SK-N-SH (cell line): ENCODE data around the gene ABCA9. TPM values are rescaled to one million over a fixed set of nuclear protein-coding genes. Genes with fewer than 3 reads are reported as not detected.

Experiments used
- CTCF ChIA-PET: fragments of 300-600, 350-600 bp; formaldehyde crosslinking; extraction: SDS; loops from one replicate; lab custom pipeline; 2021; lab: Yijun Ruan, JAX
- POLR2A ChIA-PET: fragments of 350-600 bp; sonication (Branson Sonifier 250); formaldehyde crosslinking; extraction: SDS; loops from one replicate; lab custom pipeline; 2020; ENCODE audit warnings: antibody characterized with exemption, inconsistent platforms; lab: Yijun Ruan, JAX
- DNase-seq: peaks from one replicate; pipeline ENCODE4 v3.0.0; 2012
- H2AFZ ChIP-seq: fragments of 200-600 bp; sonication (generic); 2 replicates; pipeline ENCODE4 v1.8.1; 2016; ENCODE audit warnings: antibody characterized with exemption, mild to moderate bottlenecking, low read depth
- H3F3A ChIP-seq: fragments of 200-600 bp; sonication (generic); replicated peaks from 2 replicates; pipeline ENCODE3; 2016; ENCODE audit warnings: antibody characterized with exemption, mild to moderate bottlenecking; ENCODE audit not compliant: insufficient read depth
- H3K27ac ChIP-seq, 2 experiments: fragments of 200-500 bp in 1 of 2; fragments of 200-600 bp in 1 of 2; sonication (Bioruptor generic) in 1 of 2; sonication (generic), shearing (Covaris generic) in 1 of 2; 2 replicates each; pipeline versions ENCODE4 v1.5.1 to v1.6.1; 2014 to 2016; ENCODE audit warnings: low read depth in 2 of 2, inconsistent platforms in 1 of 2, low read length in 1 of 2, mild to moderate bottlenecking in 1 of 2, mixed read lengths in 1 of 2
- H3K27me3 ChIP-seq: fragments of 200-600 bp; sonication (generic), shearing (Covaris generic); 2 replicates; pipeline ENCODE4 v1.6.1; 2016; ENCODE audit warnings: mixed run types; ENCODE audit not compliant: insufficient read depth
- H3K36me3 ChIP-seq, 2 experiments: fragments of 200-500 bp in 1 of 2; fragments of 200-600 bp in 1 of 2; sonication (Bioruptor generic) in 1 of 2; sonication (generic) in 1 of 2; replicated peaks in 1 of 2; 2 replicates each; pipeline versions ENCODE3 to v1.5.1; 2014 to 2016; ENCODE audit warnings: low read length in 1 of 2, mild to moderate bottlenecking in 1 of 2; ENCODE audit not compliant: insufficient read depth in 2 of 2, control insufficient read depth in 1 of 2
- H3K4me1 ChIP-seq, 2 experiments: fragments of 200-500 bp in 1 of 2; fragments of 200-600 bp in 1 of 2; sonication (Bioruptor generic) in 1 of 2; sonication (generic), shearing (Covaris generic) in 1 of 2; 2 replicates each; pipeline versions ENCODE4 v1.5.1 to v1.6.1; 2014 to 2016; ENCODE audit warnings: low read depth in 1 of 2, low read length in 1 of 2, mixed run types in 1 of 2; ENCODE audit not compliant: insufficient read depth in 2 of 2, control insufficient read depth in 1 of 2
- H3K4me2 ChIP-seq: fragments of 200-600 bp; sonication (generic), shearing (Covaris generic); 2 replicates; pipeline ENCODE4 v1.6.1; 2017; ENCODE audit warnings: mixed run types
- H3K4me3 ChIP-seq, 2 experiments: fragments of 200-500 bp in 1 of 2; fragments of 200-600 bp in 1 of 2; sonication (Bioruptor generic) in 1 of 2; sonication (generic), shearing (Covaris generic) in 1 of 2; 2 replicates each; pipeline versions ENCODE4 v1.5.1 to v1.8.1; 2014 to 2016; ENCODE audit warnings: low read depth in 2 of 2, inconsistent platforms in 1 of 2, low read length in 1 of 2, mild to moderate bottlenecking in 1 of 2, mixed read lengths in 1 of 2, moderate library complexity in 1 of 2
- H3K79me2 ChIP-seq: fragments of 200-600 bp; sonication (generic); 2 replicates; pipeline ENCODE4 v1.8.1; 2017; ENCODE audit warnings: mild to moderate bottlenecking; ENCODE audit not compliant: insufficient read depth
- H3K9ac ChIP-seq: fragments of 200-600 bp; sonication (generic); 2 replicates; pipeline ENCODE4 v1.6.1; 2017; ENCODE audit warnings: mixed run types
- H3K9me2 ChIP-seq: fragments of 200-600 bp; sonication (generic); 2 replicates; pipeline ENCODE4 v1.6.1; 2017; ENCODE audit warnings: mixed run types
- H3K9me3 ChIP-seq: fragments of 200-600 bp; sonication (generic); 2 replicates; pipeline ENCODE4 v1.6.1; 2017; ENCODE audit warnings: mixed run types, mild to moderate bottlenecking, moderate library complexity
- H4K20me1 ChIP-seq: fragments of 200-600 bp; sonication (generic); 2 replicates; pipeline ENCODE4 v1.6.1; 2017; ENCODE audit warnings: mild to moderate bottlenecking, mixed run types; ENCODE audit not compliant: insufficient read depth
- CHD2 ChIP-seq: fragments of 150-350 bp; IDR thresholded peaks from 2 replicates; pipeline ENCODE4 v1.6.1; 2018; ENCODE audit warnings: low read length; ENCODE audit not compliant: partially characterized antibody
- EP300 ChIP-seq, 2 experiments: IDR thresholded peaks; 2 replicates each; pipeline versions ENCODE4 v1.4.0 to v1.6.1; 2012; ENCODE audit warnings: borderline replicate concordance in 1 of 2, low read depth in 1 of 2, low read length in 1 of 2
- NFIC ChIP-seq: IDR thresholded peaks from 2 replicates; pipeline ENCODE4 v1.4.0; 2012; ENCODE audit warnings: borderline replicate concordance
- RFX5 ChIP-seq: IDR thresholded peaks from 2 replicates; pipeline ENCODE4 v1.6.1; 2012; ENCODE audit warnings: mild to moderate bottlenecking, improper control_type of control experiment, low read length
- SIN3A ChIP-seq: IDR thresholded peaks from 2 replicates; pipeline ENCODE4 v1.6.1; 2012; ENCODE audit warnings: low read depth, mild to moderate bottlenecking, low read length, moderate library complexity, borderline replicate concordance
- SMC3 ChIP-seq: IDR thresholded peaks from 2 replicates; pipeline ENCODE4 v1.6.1; 2012; ENCODE audit warnings: low read depth, low read length, improper control_type of control experiment
- TAF1 ChIP-seq: IDR thresholded peaks from 2 replicates; pipeline ENCODE4 v1.6.1; 2012; ENCODE audit warnings: low read depth, mild to moderate bottlenecking, low read length, moderate library complexity, borderline replicate concordance
- YY1 ChIP-seq: IDR thresholded peaks from 2 replicates; pipeline ENCODE4 v1.4.0; 2012; ENCODE audit warnings: low read depth, mild to moderate bottlenecking
- WGBS: methylation state at CpG from one replicate; pipeline ENCODE4 v1.1.6; 2017; ENCODE audit warnings: low lambda C conversion rate; 5-methylcytosine and 5-hydroxymethylcytosine counted together
- polyA plus RNA-seq, 3 experiments: library from polyadenylated mRNA; depleted of rRNA; stranded (reverse); fragments of >200 nt; gene quantifications; 2 replicates each; pipeline ENCODE4 v1.2.3, GENCODE V29; 2012
- TF ChIP-seq, protein P1 (sequence below): IDR thresholded peaks from 2 replicates; pipeline ENCODE4 v1.4.0; 2012; ENCODE audit warnings: low read depth, borderline replicate concordance
- TF ChIP-seq, protein P2 (sequence below): IDR thresholded peaks from 2 replicates; pipeline ENCODE4 v1.6.1; 2012; ENCODE audit warnings: mild to moderate bottlenecking, low read depth, low read length, moderate library complexity

ABCA9 gene
- polyA plus RNA-seq, 1 of the 3 experiments (the other 2 are of a cell fraction) = 0.07 TPM

DNA sequence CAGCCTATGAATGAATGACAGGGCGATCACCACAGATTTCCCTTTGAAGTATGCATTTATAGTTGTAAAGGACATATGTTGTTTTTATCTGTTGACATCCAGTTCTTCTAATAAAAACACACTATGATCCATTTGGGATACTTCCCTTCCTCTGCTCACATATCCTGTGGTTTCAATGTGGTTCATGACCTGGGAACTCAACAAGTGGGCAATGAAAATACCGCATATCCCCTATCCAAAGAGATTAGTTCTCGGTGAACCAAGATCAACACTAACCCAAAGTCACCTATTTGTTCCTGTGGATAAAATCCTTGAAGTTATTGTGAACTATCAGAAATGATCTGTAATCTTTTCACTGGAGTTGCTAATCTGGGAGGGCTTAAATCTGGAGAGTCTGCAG, 121.5 kb downstream of the ABCA9 start:
- WGBS = 15% methylated on average over 3 of the region's 3 CpGs
- DNase-seq = no peak
- H3K9me3 ChIP-seq = no peaks in the 10 kb centered on the region
- H3K9ac ChIP-seq = no peak overlapping the region
- H3K4me1 ChIP-seq = no peaks in the 10 kb centered on the region
- H3F3A ChIP-seq = no peaks in the 10 kb centered on the region
- no peak overlapping the region for H3K4me3 ChIP-seq
- CTCF ChIA-PET = interaction anchor here (1.2 kb wide), 1 partner anchor 11 kb away, joined by 3 read pairs; no protein-coding TSS in a partner anchor
- no peaks in the 10 kb centered on the region for H4K20me1 ChIP-seq
- no peak overlapping the region for H3K4me2 ChIP-seq
- H3K27me3 ChIP-seq = no peaks in the 10 kb centered on the region
- no peak overlapping the region for H2AFZ ChIP-seq
- 0 out of 2 replicates have a peak, but pooled peaks cover 3% of the 10 kb centered on the region for H3K9me2 ChIP-seq
- POLR2A ChIA-PET = no interaction called here
- no peaks in the 10 kb centered on the region for H3K79me2 ChIP-seq
- H3K36me3 ChIP-seq = no peaks in the 10 kb centered on the region
- H3K27ac ChIP-seq = no peak overlapping the region
- no peak for TF ChIP-seq EP300 (IDR thresholded peaks at IDR 0.05; ENCODE audit: borderline replicate concordance in 1 of 2, low read depth in 1 of 2, low read length in 1 of 2)
- no peak for TF ChIP-seq YY1
- TF ChIP-seq, protein P1, sequence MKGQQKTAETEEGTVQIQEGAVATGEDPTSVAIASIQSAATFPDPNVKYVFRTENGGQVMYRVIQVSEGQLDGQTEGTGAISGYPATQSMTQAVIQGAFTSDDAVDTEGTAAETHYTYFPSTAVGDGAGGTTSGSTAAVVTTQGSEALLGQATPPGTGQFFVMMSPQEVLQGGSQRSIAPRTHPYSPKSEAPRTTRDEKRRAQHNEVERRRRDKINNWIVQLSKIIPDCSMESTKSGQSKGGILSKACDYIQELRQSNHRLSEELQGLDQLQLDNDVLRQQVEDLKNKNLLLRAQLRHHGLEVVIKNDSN = no peak

DNA sequence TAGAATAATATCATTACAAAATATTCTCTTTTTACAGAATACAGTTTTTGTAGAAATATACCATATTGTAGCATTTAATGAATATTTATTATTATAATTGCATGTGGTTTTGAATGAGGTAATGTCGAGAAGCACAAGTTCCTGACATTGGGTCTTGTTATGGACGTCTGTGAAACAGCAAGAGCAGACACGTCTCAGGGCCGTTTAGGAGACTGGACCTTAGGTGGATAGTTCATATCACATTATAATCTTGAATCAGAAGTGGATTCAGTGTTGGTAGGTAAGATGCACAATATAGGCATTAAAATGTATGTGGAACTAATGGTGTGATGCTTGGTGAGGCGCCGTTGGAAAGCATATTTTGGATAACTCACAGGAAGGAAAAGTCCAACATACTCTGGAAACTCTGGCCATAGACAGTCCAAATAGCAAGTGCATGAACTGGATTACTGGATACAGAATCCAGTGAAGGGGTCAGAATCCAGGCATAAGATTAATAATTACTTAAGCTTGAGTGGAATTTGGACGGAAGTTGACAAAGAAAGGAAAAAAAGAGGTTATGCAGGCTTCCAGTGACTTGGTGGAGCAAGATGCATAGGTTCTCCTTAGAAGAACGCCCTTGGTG, 122.7 kb downstream of the ABCA9 start:
- Histone ChIP-seq H2AFZ (no peak overlapping the region), H3K9me3 (no peaks in the 10 kb centered on the region), H3F3A (no peaks in the 10 kb centered on the region), H3K27me3 (no peaks in the 10 kb centered on the region), H3K4me1 (no peaks in the 10 kb centered on the region; a peak in 1 of 4 replicates)
- ChIA-PET CTCF (no interaction called here), POLR2A (no interaction called here)
- TF ChIP-seq, protein P2, sequence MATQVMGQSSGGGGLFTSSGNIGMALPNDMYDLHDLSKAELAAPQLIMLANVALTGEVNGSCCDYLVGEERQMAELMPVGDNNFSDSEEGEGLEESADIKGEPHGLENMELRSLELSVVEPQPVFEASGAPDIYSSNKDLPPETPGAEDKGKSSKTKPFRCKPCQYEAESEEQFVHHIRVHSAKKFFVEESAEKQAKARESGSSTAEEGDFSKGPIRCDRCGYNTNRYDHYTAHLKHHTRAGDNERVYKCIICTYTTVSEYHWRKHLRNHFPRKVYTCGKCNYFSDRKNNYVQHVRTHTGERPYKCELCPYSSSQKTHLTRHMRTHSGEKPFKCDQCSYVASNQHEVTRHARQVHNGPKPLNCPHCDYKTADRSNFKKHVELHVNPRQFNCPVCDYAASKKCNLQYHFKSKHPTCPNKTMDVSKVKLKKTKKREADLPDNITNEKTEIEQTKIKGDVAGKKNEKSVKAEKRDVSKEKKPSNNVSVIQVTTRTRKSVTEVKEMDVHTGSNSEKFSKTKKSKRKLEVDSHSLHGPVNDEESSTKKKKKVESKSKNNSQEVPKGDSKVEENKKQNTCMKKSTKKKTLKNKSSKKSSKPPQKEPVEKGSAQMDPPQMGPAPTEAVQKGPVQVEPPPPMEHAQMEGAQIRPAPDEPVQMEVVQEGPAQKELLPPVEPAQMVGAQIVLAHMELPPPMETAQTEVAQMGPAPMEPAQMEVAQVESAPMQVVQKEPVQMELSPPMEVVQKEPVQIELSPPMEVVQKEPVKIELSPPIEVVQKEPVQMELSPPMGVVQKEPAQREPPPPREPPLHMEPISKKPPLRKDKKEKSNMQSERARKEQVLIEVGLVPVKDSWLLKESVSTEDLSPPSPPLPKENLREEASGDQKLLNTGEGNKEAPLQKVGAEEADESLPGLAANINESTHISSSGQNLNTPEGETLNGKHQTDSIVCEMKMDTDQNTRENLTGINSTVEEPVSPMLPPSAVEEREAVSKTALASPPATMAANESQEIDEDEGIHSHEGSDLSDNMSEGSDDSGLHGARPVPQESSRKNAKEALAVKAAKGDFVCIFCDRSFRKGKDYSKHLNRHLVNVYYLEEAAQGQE = no peak
- TF ChIP-seq NFIC (no peak), SMC3 (no peak), TAF1 (no peak), CHD2 (no peak), RFX5 (no peak), SIN3A (no peak)
- TF ChIP-seq, all 33 proteins: peak for 0
- 18% methylated on average over 8 of the region's 8 CpGs for WGBS
- no peaks in the 10 kb centered on the region for H4K20me1 ChIP-seq
- H3K36me3 ChIP-seq = no peaks in the 10 kb centered on the region
- DNase-seq = no peak
- H3K9me2 ChIP-seq = 0 out of 2 replicates have a peak, but pooled peaks cover 3% of the 10 kb centered on the region
- no peak overlapping the region for H3K4me2 ChIP-seq
- H3K4me3 ChIP-seq = no peak overlapping the region
- no peak overlapping the region for H3K27ac ChIP-seq
- H3K9ac ChIP-seq = no peak overlapping the region
- H3K79me2 ChIP-seq = no peaks in the 10 kb centered on the region
